Keratinocyte (primary cell): ENCODE measurements around the gene SLC39A13. TPM values are rescaled to one million over a fixed set of nuclear protein-coding genes. Genes with fewer than 3 reads are reported as not detected.
A peak's percentile ranks its signal among the peaks of the same experiment; 100 is the strongest.

Source experiments
- DNase-seq: peaks from one replicate; pipeline ENCODE4 v3.0.0-alpha.2; 2011; ENCODE audit warnings: low read depth, missing footprints, low spot score
- FAIRE-seq: peaks from 2 replicates; lab custom pipeline; 2011; peaks lifted over from hg19 to GRCh38; lab: Jason Lieb, UNC
- H2AFZ ChIP-seq: 2 replicates; pipeline ENCODE4 v1.6.0; 2012; ENCODE audit warnings: low read length, control low read depth, inconsistent platforms; ENCODE audit not compliant: control insufficient read depth
- H3K27ac ChIP-seq: 2 replicates; pipeline ENCODE4 v1.5.1; 2011; ENCODE audit warnings: low read length; ENCODE audit not compliant: control insufficient read depth, insufficient read depth
- H3K27me3 ChIP-seq: 3 replicates; pipeline ENCODE4 v1.6.0; 2011; ENCODE audit warnings: low read length; ENCODE audit not compliant: control insufficient read depth, insufficient read depth; ENCODE audit errors: extremely low read depth
- H3K36me3 ChIP-seq, 2 experiments: 2 replicates in 1 of 2; 3 replicates in 1 of 2; pipeline ENCODE4 v1.5.1; 2011; ENCODE audit warnings: low read length in 2 of 2, mild to moderate bottlenecking in 1 of 2; ENCODE audit not compliant: control insufficient read depth in 2 of 2, insufficient read depth in 2 of 2; ENCODE audit errors: extremely low read depth in 1 of 2
- H3K4me1 ChIP-seq: 3 replicates; pipeline ENCODE4 v1.5.1; 2011; ENCODE audit warnings: low read length; ENCODE audit not compliant: control insufficient read depth, insufficient read depth; ENCODE audit errors: extremely low read depth
- H3K4me2 ChIP-seq: 3 replicates; pipeline ENCODE4 v1.6.0; 2011; ENCODE audit warnings: low read depth, low read length; ENCODE audit not compliant: control insufficient read depth, insufficient read depth; ENCODE audit errors: extremely low read depth
- H3K4me3 ChIP-seq, 3 experiments: fragments of 200-600 bp in 1 of 3; sonication (generic) in 1 of 3; 2 replicates in 2 of 3; 3 replicates in 1 of 3; pipeline ENCODE4 v1.5.1; 2011 to 2016; ENCODE audit warnings: low read length in 3 of 3, mild to moderate bottlenecking in 3 of 3, control low read depth in 2 of 3, inconsistent platforms in 1 of 3, low read depth in 1 of 3, mixed read lengths in 1 of 3, mixed run types in 1 of 3, moderate library complexity in 1 of 3; ENCODE audit not compliant: control insufficient read depth in 2 of 3, insufficient read depth in 2 of 3; ENCODE audit errors: extremely low read depth in 1 of 3
- H3K79me2 ChIP-seq: 2 replicates; pipeline ENCODE4 v1.6.0; 2012; ENCODE audit warnings: low read length; ENCODE audit not compliant: control insufficient read depth, insufficient read depth
- H3K9ac ChIP-seq: 3 replicates; pipeline ENCODE4 v1.6.0; 2011; ENCODE audit warnings: low read length; ENCODE audit not compliant: control insufficient read depth, insufficient read depth; ENCODE audit errors: extremely low read depth
- H3K9me1 ChIP-seq: 3 replicates; pipeline ENCODE4 v1.6.0; 2011; ENCODE audit warnings: low read length; ENCODE audit not compliant: control insufficient read depth, insufficient read depth; ENCODE audit errors: extremely low read depth
- H3K9me3 ChIP-seq: 2 replicates; pipeline ENCODE4 v1.5.1; 2012; ENCODE audit warnings: low read depth, low read length; ENCODE audit not compliant: control insufficient read depth
- H4K20me1 ChIP-seq: 3 replicates; pipeline ENCODE4 v1.6.0; 2011; ENCODE audit warnings: low read length; ENCODE audit not compliant: control insufficient read depth, insufficient read depth; ENCODE audit errors: extremely low read depth
- CTCF ChIP-seq, 3 experiments: IDR thresholded peaks in 1 of 3; conservative IDR thresholded peaks in 1 of 3; optimal IDR thresholded peaks in 1 of 3; 2 replicates in 2 of 3; 3 replicates in 1 of 3; pipeline versions ENCODE3 to v1.5.1; 2011; ENCODE audit warnings: low read length in 3 of 3, mild to moderate bottlenecking in 3 of 3, moderate library complexity in 2 of 3, control low read depth in 1 of 3, inconsistent platforms in 1 of 3; ENCODE audit not compliant: insufficient read depth in 2 of 3; ENCODE audit errors: extremely low read depth in 1 of 3
- EZH2 ChIP-seq: IDR thresholded peaks from one replicate; pipeline ENCODE4 v1.6.1; 2012; ENCODE audit warnings: inconsistent platforms, mild to moderate bottlenecking, low read length, moderate library complexity
- dilution Hi-C: fragments of 300-500 bp; cut with MboI; formaldehyde crosslinking; loops from one replicate; pipeline ENCODE4 v1.7.0; 2020; ENCODE audit warnings: low sequenced_read_pairs; ENCODE audit not compliant: extremely low pct_ligation_motif_present
- polyA plus RNA-seq, 5 experiments: library from polyadenylated mRNA; depleted of rRNA in 3 of 5; stranded (reverse) in 3 of 5; stranded (forward) in 1 of 5; unstranded in 1 of 5; fragments of >200 nt; gene quantifications; 1 replicate in 1 of 5; 2 replicates in 3 of 5; 3 replicates in 1 of 5; pipeline versions ENCODE4 v1.2.1 to v1.2.3, GENCODE V29; 2011 to 2012; ENCODE audit warnings: missing spikeins in 2 of 5, low read depth in 1 of 5, low replicate concordance in 1 of 5

Gene SLC39A13
- polyA plus RNA-seq, 1 donor (not counting 4 experiments of a cell fraction or from before 2014, with no cell fraction given): 35.3 TPM

DNA sequence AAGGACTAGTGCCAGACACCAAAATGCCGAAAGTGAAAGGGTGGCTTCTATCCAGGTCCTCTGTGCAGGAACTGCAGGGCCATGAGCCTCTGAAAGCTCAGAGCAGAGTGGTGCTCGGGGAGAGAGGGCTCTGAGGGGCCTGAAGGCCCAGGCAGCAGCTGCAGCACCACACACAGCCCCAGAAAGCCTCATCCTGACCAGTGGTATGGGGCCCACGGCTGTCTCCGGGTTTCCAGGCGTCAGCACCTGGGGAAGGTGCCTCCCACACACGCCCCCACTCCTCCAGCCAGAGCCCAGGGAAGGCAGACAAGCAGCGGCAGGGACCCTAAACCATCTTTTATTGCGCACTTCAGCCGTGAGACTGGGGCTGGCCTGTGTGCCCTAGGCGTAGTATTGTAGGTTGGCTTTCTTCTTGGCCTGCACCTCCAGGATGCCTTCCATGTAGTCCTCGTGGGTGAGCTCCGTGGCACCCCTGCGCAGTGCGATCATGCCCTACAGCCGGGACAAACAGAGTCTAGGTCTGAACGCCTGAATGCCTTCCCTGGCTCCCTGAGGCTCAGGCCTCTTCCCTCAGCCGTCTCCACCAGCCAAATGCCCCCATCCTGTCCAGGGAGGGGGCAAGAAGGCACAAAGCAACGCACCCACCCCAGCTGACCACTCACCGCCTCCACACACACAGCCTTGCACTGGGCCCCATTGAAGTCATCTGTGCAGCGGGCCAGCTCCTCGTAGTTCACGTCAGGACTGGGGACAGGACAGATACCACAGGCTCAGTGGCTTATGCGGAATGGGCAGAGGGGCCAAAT is 10.3 kb downstream of the SLC39A13 start:
- DNase-seq (no peak), FAIRE-seq (no peak)
- Histone ChIP-seq H3K4me1 (peaks cover 18% of the 10 kb centered on the region), H3K9me3 (no peaks in the 10 kb centered on the region), H3K27me3 (no peaks in the 10 kb centered on the region), H3K36me3 (peaks cover 36 to 41% of the 10 kb centered on the region in 2 experiments), H3K4me3 (no peak overlapping the region), H3K4me2 (no peak overlapping the region), H3K9me1 (no peaks in the 10 kb centered on the region), H3K9ac (no peak overlapping the region), H3K27ac (no peak overlapping the region), H3K79me2 (peaks cover 3% of the 10 kb centered on the region), H2AFZ (no peak overlapping the region), H4K20me1 (peaks cover 3% of the 10 kb centered on the region)
- dilution Hi-C loops: no loop called here
- no peak for TF ChIP-seq EZH2
- no peak for TF ChIP-seq CTCF (optimal IDR thresholded peaks at IDR 0.05 in 1 of 3, IDR thresholded peaks at IDR 0.05 in 1 of 3, conservative IDR thresholded peaks at IDR 0.05 in 1 of 3; ENCODE audit: extremely low read depth in 1 of 3, insufficient read depth in 2 of 3, low read length in 3 of 3)

DNA sequence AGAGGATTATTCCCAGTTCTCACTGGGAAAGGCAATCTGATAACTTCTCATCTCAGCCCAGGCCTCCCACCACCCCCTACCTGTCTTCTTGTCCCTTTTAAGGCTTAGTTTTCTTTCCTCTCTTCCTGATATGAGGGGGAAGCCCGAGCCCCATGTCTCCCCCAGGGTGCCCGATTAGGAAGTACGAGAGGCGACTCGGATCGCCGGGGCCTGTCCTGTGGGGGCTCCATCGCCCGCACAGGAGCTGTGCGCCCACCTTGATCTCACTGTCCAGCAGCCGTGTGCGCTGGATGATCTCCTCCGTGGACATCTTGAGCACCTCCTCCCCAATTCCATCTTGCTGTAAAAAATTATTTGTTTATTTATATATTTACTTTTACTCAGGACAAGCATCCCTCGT is 17.2 kb downstream of the SLC39A13 start:
- H3K4me3 ChIP-seq: peak overlapping the region; percentile 82 to 86 (median 83)
- no peaks in the 10 kb centered on the region for H3K9me3 ChIP-seq
- H3K9ac ChIP-seq: peak overlapping the region; percentile 99
- no peaks in the 10 kb centered on the region for H4K20me1 ChIP-seq
- peak overlapping the region; percentile 96 for H2AFZ ChIP-seq
- H3K27me3 ChIP-seq: no peaks in the 10 kb centered on the region
- peaks cover 28% of the 10 kb centered on the region for H3K79me2 ChIP-seq
- FAIRE-seq (no peak), DNase-seq (no peak)
- peaks cover 12% of the 10 kb centered on the region for H3K4me1 ChIP-seq
- TF ChIP-seq EZH2: no peak
- no peak for TF ChIP-seq CTCF (optimal IDR thresholded peaks at IDR 0.05 in 1 of 3, IDR thresholded peaks at IDR 0.05 in 1 of 3, conservative IDR thresholded peaks at IDR 0.05 in 1 of 3; ENCODE audit: extremely low read depth in 1 of 3, insufficient read depth in 2 of 3, low read length in 3 of 3)
- peak overlapping the region; percentile 92 for H3K4me2 ChIP-seq
- dilution Hi-C loops: no loop called here
- H3K27ac ChIP-seq: peak overlapping the region; percentile 97
- H3K36me3 ChIP-seq: peaks cover 19 to 24% of the 10 kb centered on the region in 2 experiments
- no peaks in the 10 kb centered on the region for H3K9me1 ChIP-seq
